Mesenchymal stem cell (in vitro differentiated cells and primary cell): Measurements from ENCODE around the gene EXOC1L.

ENCODE experiments used
- DNase-seq: peaks from one replicate; pipeline ENCODE4 v3.0.0-alpha.2; 2013
- H2AFZ ChIP-seq: one replicate; pipeline ENCODE4 v1.6.1; 2013; ENCODE audit warnings: low read depth, mild to moderate bottlenecking, control low read depth, inconsistent platforms, low read length, moderate library complexity
- H2AK5ac ChIP-seq: 2 replicates; pipeline ENCODE4 v1.6.1; 2013; ENCODE audit warnings: low read length, moderate library complexity, mild to moderate bottlenecking, inconsistent platforms; ENCODE audit not compliant: severe bottlenecking
- H2BK120ac ChIP-seq: one replicate; pipeline ENCODE4 v1.6.1; 2013; ENCODE audit warnings: low read depth, mild to moderate bottlenecking, inconsistent platforms, low read length, moderate library complexity
- H2BK12ac ChIP-seq, 2 experiments: one replicate each; pipeline ENCODE4 v1.6.1; 2013; ENCODE audit warnings: inconsistent platforms in 2 of 2, low read length in 2 of 2, mild to moderate bottlenecking in 2 of 2, moderate library complexity in 2 of 2, control low read depth in 1 of 2
- H2BK15ac ChIP-seq: one replicate; pipeline ENCODE4 v1.6.1; 2013; ENCODE audit warnings: mild to moderate bottlenecking, low read depth, inconsistent platforms; ENCODE audit not compliant: poor library complexity, severe bottlenecking
- H2BK5ac ChIP-seq: 2 replicates; pipeline ENCODE4 v1.6.1; 2013; ENCODE audit warnings: low read depth, mild to moderate bottlenecking, low read length, control low read depth, inconsistent platforms; ENCODE audit not compliant: poor library complexity, severe bottlenecking
- H3K14ac ChIP-seq, 2 experiments: one replicate each; pipeline ENCODE4 v1.6.1; 2013; ENCODE audit warnings: inconsistent platforms in 2 of 2, low read length in 2 of 2, control low read depth in 1 of 2, mild to moderate bottlenecking in 1 of 2, moderate library complexity in 1 of 2
- H3K18ac ChIP-seq, 2 experiments: one replicate each; pipeline ENCODE4 v1.6.1; 2013; ENCODE audit warnings: inconsistent platforms in 2 of 2, low read length in 2 of 2, control low read depth in 1 of 2, low read depth in 1 of 2, mild to moderate bottlenecking in 1 of 2
- H3K23ac ChIP-seq, 2 experiments: one replicate each; pipeline ENCODE4 v1.6.1; 2013; ENCODE audit warnings: inconsistent platforms in 2 of 2, low read length in 2 of 2, mild to moderate bottlenecking in 2 of 2, moderate library complexity in 2 of 2, control low read depth in 1 of 2
- H3K27ac ChIP-seq: 2 replicates; pipeline ENCODE4 v1.5.1; 2013; ENCODE audit warnings: mild to moderate bottlenecking, moderate library complexity, low read length, control low read depth, inconsistent platforms; ENCODE audit not compliant: poor library complexity, severe bottlenecking
- H3K27me3 ChIP-seq, 2 experiments: 2 replicates each; pipeline versions ENCODE4 v1.6.1 to v1.7.0; 2013; ENCODE audit warnings: low read length in 2 of 2, mild to moderate bottlenecking in 2 of 2, moderate library complexity in 2 of 2, control low read depth in 1 of 2, inconsistent platforms in 1 of 2; ENCODE audit not compliant: control insufficient read depth in 1 of 2, insufficient read depth in 1 of 2
- H3K36me3 ChIP-seq, 2 experiments: 2 replicates each; pipeline versions ENCODE4 v1.6.1 to v1.7.0; 2013; ENCODE audit warnings: low read length in 2 of 2, control low read depth in 1 of 2, inconsistent platforms in 1 of 2, low read depth in 1 of 2, mild to moderate bottlenecking in 1 of 2; ENCODE audit not compliant: insufficient read depth in 2 of 2, control insufficient read depth in 1 of 2
- H3K4ac ChIP-seq, 2 experiments: one replicate each; pipeline ENCODE4 v1.6.1; 2013; ENCODE audit warnings: inconsistent platforms in 2 of 2, low read length in 2 of 2, mild to moderate bottlenecking in 2 of 2, moderate library complexity in 2 of 2, control low read depth in 1 of 2, low read depth in 1 of 2
- H3K4me1 ChIP-seq: 2 replicates; pipeline ENCODE4 v1.6.1; 2013; ENCODE audit warnings: low read depth, low read length, control low read depth; ENCODE audit not compliant: control insufficient read depth, insufficient read depth
- H3K4me2 ChIP-seq: 2 replicates; pipeline ENCODE4 v1.6.1; 2013; ENCODE audit warnings: low read length, mild to moderate bottlenecking, inconsistent platforms; ENCODE audit not compliant: poor library complexity, severe bottlenecking
- H3K4me3 ChIP-seq, 2 experiments: 2 replicates each; pipeline versions ENCODE4 v1.5.1 to v1.7.0; 2013; ENCODE audit warnings: low read length in 2 of 2, mild to moderate bottlenecking in 2 of 2, control low read depth in 1 of 2, low read depth in 1 of 2; ENCODE audit not compliant: insufficient read depth in 1 of 2
- H3K79me1 ChIP-seq: replicated peaks from 2 replicates; pipeline ENCODE4 v1.6.1; 2013; ENCODE audit warnings: mild to moderate bottlenecking, control low read depth, low read length, inconsistent platforms; ENCODE audit not compliant: poor library complexity, severe bottlenecking
- H3K9ac ChIP-seq: 2 replicates; pipeline ENCODE4 v1.7.0; 2013; ENCODE audit warnings: mild to moderate bottlenecking, low read length, moderate library complexity
- H3K9me3 ChIP-seq: 2 replicates; pipeline ENCODE4 v1.7.0; 2013; ENCODE audit warnings: mild to moderate bottlenecking, low read length; ENCODE audit not compliant: control insufficient read depth
- H4K8ac ChIP-seq: one replicate; pipeline ENCODE4 v1.6.1; 2013; ENCODE audit warnings: inconsistent platforms, mild to moderate bottlenecking, low read length, moderate library complexity
- H4K91ac ChIP-seq: one replicate; pipeline ENCODE4 v1.6.1; 2013; ENCODE audit warnings: mild to moderate bottlenecking, low read length, inconsistent platforms
- WGBS: methylation state at CpG from one replicate; pipeline ENCODE4 v1.1.7; 2013; ENCODE audit warnings: mixed read lengths; 5-methylcytosine and 5-hydroxymethylcytosine counted together

Gene EXOC1L

DNA sequence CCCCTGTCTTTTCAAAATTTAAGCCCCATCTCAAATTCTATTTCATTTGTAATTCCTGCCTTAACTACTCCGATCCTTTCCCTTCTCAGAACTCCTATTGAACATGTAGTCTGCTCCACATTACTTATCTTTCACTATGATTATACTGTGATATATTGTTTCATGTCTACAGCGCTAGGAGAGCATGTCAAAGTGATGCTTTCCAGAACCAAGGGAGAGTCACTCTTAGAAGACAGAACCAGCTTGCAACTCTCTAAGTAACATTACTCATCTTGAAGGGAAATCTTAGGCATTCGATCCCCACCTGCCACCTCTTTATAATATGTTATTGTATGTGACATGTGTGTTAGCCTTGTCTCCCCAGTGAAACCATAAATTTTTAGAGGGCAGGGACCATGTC is 10.5 kb downstream of the EXOC1L start:
- H2BK12ac ChIP-seq = no peak overlapping the region
- no peak overlapping the region for H3K27ac ChIP-seq
- peak; percentile 60 for DNase-seq
- H2AFZ ChIP-seq = no peak overlapping the region
- no CpG with 5 or more reads among the region's 3 CpGs for WGBS
- no peak overlapping the region for H2BK15ac ChIP-seq
- no peaks in the 10 kb centered on the region for H3K79me1 ChIP-seq
- no peak overlapping the region for H3K4me3 ChIP-seq
- H3K4ac ChIP-seq = no peak overlapping the region
- peaks cover 9 to 29% of the 10 kb centered on the region in 2 experiments for H3K27me3 ChIP-seq
- H3K14ac ChIP-seq = no peak overlapping the region
- H4K8ac ChIP-seq = no peak overlapping the region
- H3K23ac ChIP-seq = no peak overlapping the region
- no peak overlapping the region for H2BK120ac ChIP-seq
- H3K9ac ChIP-seq = no peak overlapping the region
- no peak overlapping the region for H3K4me2 ChIP-seq
- no peaks in the 10 kb centered on the region for H3K36me3 ChIP-seq
- H2BK5ac ChIP-seq = no peak overlapping the region
- no peak overlapping the region for H4K91ac ChIP-seq
- no peak overlapping the region for H2AK5ac ChIP-seq
- H3K18ac ChIP-seq = no peak overlapping the region
- no peaks in the 10 kb centered on the region for H3K9me3 ChIP-seq
- no peaks in the 10 kb centered on the region for H3K4me1 ChIP-seq

DNA sequence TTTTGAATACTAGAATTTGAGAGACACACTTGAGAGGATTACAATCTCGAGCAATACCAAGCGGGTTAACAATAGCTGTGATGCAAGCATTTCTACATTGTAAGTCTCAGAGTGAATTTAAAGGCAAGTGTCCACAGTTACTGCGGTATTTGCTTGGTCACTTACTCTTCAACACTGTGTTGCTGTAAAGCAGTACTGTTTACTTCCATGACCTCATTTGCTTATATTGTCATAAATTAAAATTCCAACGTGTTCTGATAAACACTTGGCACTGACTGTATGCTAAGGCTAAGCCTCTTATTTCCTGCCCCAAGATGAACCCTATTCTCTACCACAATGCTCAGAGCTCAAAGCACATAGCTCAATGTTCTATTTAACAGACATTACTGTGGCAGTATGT is 11.1 kb downstream of the EXOC1L start:
- no peak overlapping the region for H3K14ac ChIP-seq
- H3K27ac ChIP-seq = no peak overlapping the region
- H2AFZ ChIP-seq = no peak overlapping the region
- H3K4me3 ChIP-seq = no peak overlapping the region
- no peak overlapping the region for H2AK5ac ChIP-seq
- no peak overlapping the region for H2BK12ac ChIP-seq
- no peak overlapping the region for H3K9ac ChIP-seq
- no peak overlapping the region for H3K23ac ChIP-seq
- H4K8ac ChIP-seq = no peak overlapping the region
- no peak overlapping the region for H2BK15ac ChIP-seq
- no peak overlapping the region for H4K91ac ChIP-seq
- H2BK5ac ChIP-seq = no peak overlapping the region
- no peaks in the 10 kb centered on the region for H3K79me1 ChIP-seq
- H3K18ac ChIP-seq = no peak overlapping the region
- H3K36me3 ChIP-seq = no peaks in the 10 kb centered on the region
- H3K9me3 ChIP-seq = no peaks in the 10 kb centered on the region
- no peaks in the 10 kb centered on the region for H3K4me1 ChIP-seq
- WGBS = 24% methylated on average over 4 of the region's 4 CpGs
- peaks cover 9 to 29% of the 10 kb centered on the region in 2 experiments for H3K27me3 ChIP-seq
- H3K4me2 ChIP-seq = no peak overlapping the region
- no peak overlapping the region for H2BK120ac ChIP-seq
- no peak overlapping the region for H3K4ac ChIP-seq
- DNase-seq = peak; percentile 94

DNA sequence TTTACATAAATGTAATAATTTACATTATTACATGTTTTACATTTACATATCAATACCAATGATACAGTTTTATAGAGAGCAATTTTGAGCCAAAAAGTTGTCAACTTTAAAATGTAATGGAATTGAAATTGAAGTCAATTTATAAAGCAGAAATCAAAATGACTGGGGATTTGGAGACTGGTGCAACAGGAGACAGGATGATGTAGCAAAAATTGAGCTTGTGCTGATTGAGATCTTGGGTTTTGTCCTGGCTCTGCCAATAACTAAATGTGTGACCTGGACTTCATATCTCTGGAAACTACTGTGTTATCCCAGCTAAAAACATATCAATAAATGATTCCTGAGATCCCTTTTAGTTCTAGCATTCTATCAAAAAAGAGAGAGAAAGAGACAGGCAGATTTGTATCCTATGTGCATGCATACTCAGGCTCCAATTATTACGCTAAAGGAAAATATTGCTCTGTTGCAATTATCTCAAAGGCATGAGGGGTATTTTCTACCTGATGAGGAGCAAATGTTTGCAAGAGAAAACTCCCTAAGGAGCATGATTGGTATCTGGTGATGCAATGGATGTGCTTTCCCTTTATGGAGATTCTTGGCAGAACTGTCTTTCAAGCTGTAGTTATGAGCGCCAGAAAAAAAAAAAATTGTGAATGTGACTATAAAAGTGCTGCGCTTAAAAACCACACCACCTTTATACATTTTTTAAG is 14.7 kb downstream of the EXOC1L start:
- Histone ChIP-seq H2AK5ac (no peak overlapping the region), H4K8ac (no peak overlapping the region), H3K23ac (no peak overlapping the region), H2BK15ac (no peak overlapping the region), H4K91ac (no peak overlapping the region), H3K4me3 (no peak overlapping the region), H3K4ac (no peak overlapping the region), H3K14ac (no peak overlapping the region), H3K4me2 (no peak overlapping the region), H3K79me1 (no peaks in the 10 kb centered on the region), H3K27me3 (peaks cover 9 to 17% of the 10 kb centered on the region in 2 experiments), H3K9me3 (peaks cover 13% of the 10 kb centered on the region), H2BK120ac (no peak overlapping the region), H3K27ac (no peak overlapping the region), H3K4me1 (no peaks in the 10 kb centered on the region), H2AFZ (no peak overlapping the region), H3K36me3 (no peaks in the 10 kb centered on the region), H3K9ac (no peak overlapping the region), H2BK5ac (no peak overlapping the region), H3K18ac (no peak overlapping the region), H2BK12ac (no peak overlapping the region)
- WGBS = 100% methylated on average over 1 of the region's 3 CpGs
- no peak for DNase-seq

GRCh38 chr4:55837903-55838302 is 18.3 kb downstream of the EXOC1L start:
- no CpG with 5 or more reads among the region's 1 CpG for WGBS
- Histone ChIP-seq H3K27me3 (no peaks in the 10 kb centered on the region), H3K36me3 (no peaks in the 10 kb centered on the region), H3K79me1 (no peaks in the 10 kb centered on the region), H3K23ac (no peak overlapping the region), H2BK12ac (no peak overlapping the region), H3K4me1 (no peaks in the 10 kb centered on the region), H3K27ac (no peak overlapping the region), H3K4ac (no peak overlapping the region), H4K91ac (no peak overlapping the region), H2BK120ac (no peak overlapping the region), H2AFZ (no peak overlapping the region), H3K9ac (no peak overlapping the region), H4K8ac (no peak overlapping the region), H2AK5ac (no peak overlapping the region), H3K4me3 (no peak overlapping the region), H2BK5ac (no peak overlapping the region), H3K9me3 (peaks cover 17% of the 10 kb centered on the region), H3K14ac (no peak overlapping the region), H2BK15ac (no peak overlapping the region), H3K4me2 (no peak overlapping the region), H3K18ac (no peak overlapping the region)
- DNase-seq = no peak
